SK-N-SH treated with all-trans-retinoic acid at 6 μM for 48 hours (cell line): Measurements from ENCODE around the gene MYLK.

Experiments used
- ATAC-seq: fragments of 200-7000 bp; cut with Tn5 transposase; 3 replicates; pipeline ENCODE4 v1.9.1; 2020; ENCODE audit warnings: mild to moderate bottlenecking, moderate library complexity
- ARNTL ChIP-seq: fragments of 450-650 bp; formaldehyde crosslinking; IDR thresholded peaks from 2 replicates; pipeline ENCODE4 v1.5.0; 2020; ENCODE audit warnings: low read depth, mild to moderate bottlenecking, moderate library complexity, borderline replicate concordance
- BACH2 ChIP-seq: fragments of 250-450 bp; sonication (Bioruptor Pico); IDR thresholded peaks from 2 replicates; pipeline ENCODE4 v1.9.0; 2021; ENCODE audit warnings: mild to moderate bottlenecking, borderline replicate concordance
- CSDC2 ChIP-seq: fragments of 250-450 bp; sonication (Bioruptor Pico); IDR thresholded peaks from 2 replicates; pipeline ENCODE4 v1.5.0; 2020; ENCODE audit warnings: mild to moderate bottlenecking, moderate library complexity
- CSRNP3 ChIP-seq: fragments of 250-450 bp; sonication (Bioruptor Pico); IDR thresholded peaks from 2 replicates; pipeline ENCODE4 v1.5.1; 2021; ENCODE audit warnings: mild to moderate bottlenecking, moderate library complexity
- ESRRG ChIP-seq: fragments of 250-450 bp; sonication (Bioruptor Pico); IDR thresholded peaks from 2 replicates; pipeline ENCODE4 v1.6.1; 2021; ENCODE audit warnings: mild to moderate bottlenecking
- GLIS3 ChIP-seq: fragments of 250-450 bp; sonication (Bioruptor Pico); IDR thresholded peaks from 2 replicates; pipeline ENCODE4 v1.5.0; 2020; ENCODE audit warnings: mild to moderate bottlenecking, moderate library complexity
- ISL1 ChIP-seq: fragments of 250-450 bp; sonication (Bioruptor Pico); IDR thresholded peaks from 2 replicates; pipeline ENCODE4 v2.1.2; 2022; ENCODE audit warnings: mild to moderate bottlenecking, moderate library complexity
- PPARA ChIP-seq: fragments of 250-450 bp; sonication (Bioruptor Pico); IDR thresholded peaks from 2 replicates; pipeline ENCODE4 v1.5.0; 2020; ENCODE audit warnings: mild to moderate bottlenecking, borderline replicate concordance
- RARB ChIP-seq: fragments of 250-450 bp; sonication (Bioruptor Pico); IDR thresholded peaks from 2 replicates; pipeline ENCODE4 v1.8.0; 2021; ENCODE audit warnings: mild to moderate bottlenecking, moderate library complexity
- TCF4 ChIP-seq: fragments of 250-450 bp; sonication (Bioruptor Pico); IDR thresholded peaks from 2 replicates; pipeline ENCODE4 v1.8.0; 2021; ENCODE audit warnings: mild to moderate bottlenecking, moderate library complexity, borderline replicate concordance
- TOX ChIP-seq: fragments of 250-450 bp; sonication (Bioruptor Pico); IDR thresholded peaks from 2 replicates; pipeline ENCODE4 v1.8.0; 2021; ENCODE audit warnings: mild to moderate bottlenecking, moderate library complexity, borderline replicate concordance
- ZC3H10 ChIP-seq: fragments of 250-450 bp; sonication (Bioruptor Pico); IDR thresholded peaks from 2 replicates; pipeline ENCODE4 v1.5.1; 2021; ENCODE audit warnings: mild to moderate bottlenecking, moderate library complexity
- ZFP3 ChIP-seq: fragments of 250-450 bp; sonication (Bioruptor Pico); IDR thresholded peaks from 2 replicates; pipeline ENCODE4 v1.5.0; 2020; ENCODE audit warnings: mild to moderate bottlenecking, moderate library complexity
- ZFP30 ChIP-seq: fragments of 450-650 bp; formaldehyde crosslinking; IDR thresholded peaks from 2 replicates; pipeline ENCODE4 v1.5.0; 2022; ENCODE audit warnings: mild to moderate bottlenecking, moderate library complexity
- ZNF565 ChIP-seq: fragments of 450-650 bp; formaldehyde crosslinking; conservative IDR thresholded peaks from 2 replicates; pipeline ENCODE4 v1.5.0; 2020; ENCODE audit warnings: low read depth, mild to moderate bottlenecking, moderate library complexity
- ZNF70 ChIP-seq: fragments of 450-650 bp; formaldehyde crosslinking; IDR thresholded peaks from 2 replicates; pipeline ENCODE4 v1.5.0; 2020; ENCODE audit warnings: mild to moderate bottlenecking, moderate library complexity
- ZNF8 ChIP-seq: fragments of 450-650 bp; formaldehyde crosslinking; IDR thresholded peaks from 2 replicates; pipeline ENCODE4 v1.5.0; 2020; ENCODE audit warnings: mild to moderate bottlenecking, moderate library complexity
- TF ChIP-seq, protein P1 (sequence below): fragments of 250-450 bp; sonication (Bioruptor Pico); IDR thresholded peaks from 2 replicates; pipeline ENCODE4 v1.5.0; 2020; ENCODE audit warnings: mild to moderate bottlenecking, moderate library complexity
- TF ChIP-seq, protein P2 (sequence below): fragments of 250-450 bp; sonication (Bioruptor Pico); IDR thresholded peaks from 2 replicates; pipeline ENCODE4 v1.5.1; 2020; ENCODE audit warnings: low read depth, mild to moderate bottlenecking, moderate library complexity

Gene MYLK

GRCh38 chr3:123657111-123657510 lies 227.0 kb downstream of the MYLK start:
- TF ChIP-seq ISL1 (CRISPR knock-in tag) (no peak), GLIS3 (no peak)
- TF ChIP-seq, protein P1, sequence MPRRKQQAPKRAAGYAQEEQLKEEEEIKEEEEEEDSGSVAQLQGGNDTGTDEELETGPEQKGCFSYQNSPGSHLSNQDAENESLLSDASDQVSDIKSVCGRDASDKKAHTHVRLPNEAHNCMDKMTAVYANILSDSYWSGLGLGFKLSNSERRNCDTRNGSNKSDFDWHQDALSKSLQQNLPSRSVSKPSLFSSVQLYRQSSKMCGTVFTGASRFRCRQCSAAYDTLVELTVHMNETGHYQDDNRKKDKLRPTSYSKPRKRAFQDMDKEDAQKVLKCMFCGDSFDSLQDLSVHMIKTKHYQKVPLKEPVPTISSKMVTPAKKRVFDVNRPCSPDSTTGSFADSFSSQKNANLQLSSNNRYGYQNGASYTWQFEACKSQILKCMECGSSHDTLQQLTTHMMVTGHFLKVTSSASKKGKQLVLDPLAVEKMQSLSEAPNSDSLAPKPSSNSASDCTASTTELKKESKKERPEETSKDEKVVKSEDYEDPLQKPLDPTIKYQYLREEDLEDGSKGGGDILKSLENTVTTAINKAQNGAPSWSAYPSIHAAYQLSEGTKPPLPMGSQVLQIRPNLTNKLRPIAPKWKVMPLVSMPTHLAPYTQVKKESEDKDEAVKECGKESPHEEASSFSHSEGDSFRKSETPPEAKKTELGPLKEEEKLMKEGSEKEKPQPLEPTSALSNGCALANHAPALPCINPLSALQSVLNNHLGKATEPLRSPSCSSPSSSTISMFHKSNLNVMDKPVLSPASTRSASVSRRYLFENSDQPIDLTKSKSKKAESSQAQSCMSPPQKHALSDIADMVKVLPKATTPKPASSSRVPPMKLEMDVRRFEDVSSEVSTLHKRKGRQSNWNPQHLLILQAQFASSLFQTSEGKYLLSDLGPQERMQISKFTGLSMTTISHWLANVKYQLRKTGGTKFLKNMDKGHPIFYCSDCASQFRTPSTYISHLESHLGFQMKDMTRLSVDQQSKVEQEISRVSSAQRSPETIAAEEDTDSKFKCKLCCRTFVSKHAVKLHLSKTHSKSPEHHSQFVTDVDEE = no peak
- ATAC-seq = no peak

DNA sequence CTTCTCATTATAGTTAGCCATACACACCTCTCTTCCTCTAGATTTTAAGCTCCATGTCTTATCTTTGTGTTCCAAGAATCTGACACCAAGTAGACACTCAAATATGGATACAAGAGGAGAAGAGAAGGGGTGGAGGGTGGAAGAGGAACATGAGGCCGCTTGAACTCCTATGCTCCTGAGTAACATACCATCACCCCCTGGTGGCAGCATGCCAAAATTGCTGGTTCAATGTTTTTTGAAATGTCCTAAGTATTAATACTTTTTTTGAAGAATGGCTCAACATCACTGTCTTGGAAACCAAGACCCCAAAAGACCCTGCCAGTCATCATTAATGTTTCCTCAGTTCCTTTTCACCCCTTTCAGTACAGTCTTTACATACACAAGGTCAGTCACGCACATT lies 227.4 kb downstream of the MYLK start:
- TF ChIP-seq ZFP30 (CRISPR knock-in tag) (no peak), GLIS3 (no peak), TCF4 (CRISPR knock-in tag) (no peak)
- TF ChIP-seq, protein P2, sequence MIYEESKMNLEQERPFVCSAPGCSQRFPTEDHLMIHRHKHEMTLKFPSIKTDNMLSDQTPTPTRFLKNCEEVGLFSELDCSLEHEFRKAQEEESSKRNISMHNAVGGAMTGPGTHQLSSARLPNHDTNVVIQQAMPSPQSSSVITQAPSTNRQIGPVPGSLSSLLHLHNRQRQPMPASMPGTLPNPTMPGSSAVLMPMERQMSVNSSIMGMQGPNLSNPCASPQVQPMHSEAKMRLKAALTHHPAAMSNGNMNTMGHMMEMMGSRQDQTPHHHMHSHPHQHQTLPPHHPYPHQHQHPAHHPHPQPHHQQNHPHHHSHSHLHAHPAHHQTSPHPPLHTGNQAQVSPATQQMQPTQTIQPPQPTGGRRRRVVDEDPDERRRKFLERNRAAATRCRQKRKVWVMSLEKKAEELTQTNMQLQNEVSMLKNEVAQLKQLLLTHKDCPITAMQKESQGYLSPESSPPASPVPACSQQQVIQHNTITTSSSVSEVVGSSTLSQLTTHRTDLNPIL (CRISPR knock-in tag) = no peak
- TF ChIP-seq, all 23 proteins: peak for 0

GRCh38 chr3:123656274-123656673 lies 227.9 kb downstream of the MYLK start:
- TF ChIP-seq TCF4 (CRISPR knock-in tag) (no peak), ESRRG (no peak), ISL1 (CRISPR knock-in tag) (no peak), RARB (CRISPR knock-in tag) (no peak), ZNF565 (CRISPR knock-in tag) (no peak), CSDC2 (no peak), ZNF70 (CRISPR knock-in tag) (no peak), CSRNP3 (CRISPR knock-in tag) (no peak), TOX (CRISPR knock-in tag) (no peak), ZC3H10 (CRISPR knock-in tag) (no peak), BACH2 (CRISPR knock-in tag) (no peak), PPARA (CRISPR knock-in tag) (no peak), ZFP3 (CRISPR knock-in tag) (no peak), ZNF8 (CRISPR knock-in tag) (no peak), ARNTL (CRISPR knock-in tag) (no peak)
- TF ChIP-seq, protein P1 = no peak
- TF ChIP-seq, protein P2 (CRISPR knock-in tag) = no peak
- TF ChIP-seq, all 23 proteins: peak for 0
- ATAC-seq = no peak

More for the DNA sequence above, 227.4 kb downstream of the MYLK start:
- no peak for ATAC-seq

DNA sequence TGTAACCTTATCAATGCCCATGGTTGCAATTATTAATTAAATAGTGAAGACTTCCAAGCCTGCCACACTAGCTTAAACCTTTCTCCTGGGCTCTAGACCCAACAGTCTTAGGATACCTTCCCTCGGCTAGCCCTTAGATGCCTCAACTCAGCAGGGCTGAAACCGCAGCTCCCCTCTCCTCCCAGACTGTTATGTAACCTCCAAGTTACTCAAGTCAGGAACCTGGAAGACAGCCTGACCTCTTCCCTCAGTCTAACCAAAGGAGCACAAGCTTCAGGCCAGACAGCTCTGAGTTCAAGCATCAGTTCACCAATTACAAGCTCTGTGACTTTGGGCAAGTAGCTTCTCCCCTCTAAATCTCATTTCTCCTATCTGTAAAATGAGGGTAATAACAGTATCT lies 228.7 kb downstream of the MYLK start:
- TF ChIP-seq ZFP30 (CRISPR knock-in tag) = no peak
- TF ChIP-seq RARB (CRISPR knock-in tag) = no peak
- TF ChIP-seq TOX (CRISPR knock-in tag) = no peak
- no peak for TF ChIP-seq CSRNP3 (CRISPR knock-in tag)
- no peak for TF ChIP-seq ISL1 (CRISPR knock-in tag)
- TF ChIP-seq GLIS3 = no peak
- ATAC-seq = no peak
